ENCODE measurements around the gene THRB.

The THRB gene

GRCh38 chr3:24470277-24470676 lies 24.4 kb downstream of the THRB start:
- TF ChIP-seq CTCF (IDR thresholded peaks at IDR 0.05; ENCODE audit: low read depth, low read length) = no peak
- no peak for TF ChIP-seq MYC (IDR thresholded peaks at IDR 0.05; ENCODE audit: low read depth, low read length)
- TF ChIP-seq POLR2A (IDR thresholded peaks at IDR 0.05; ENCODE audit: extremely low read depth, insufficient read length) = no peak
- TF ChIP-seq MAX (IDR thresholded peaks at IDR 0.05; ENCODE audit: low read depth, low read length) = no peak
- DNase-seq (ENCODE audit: low read depth) = no peak
- H3K4me3 ChIP-seq (ENCODE audit: low read depth, low read length) = no peak overlapping the region

DNA sequence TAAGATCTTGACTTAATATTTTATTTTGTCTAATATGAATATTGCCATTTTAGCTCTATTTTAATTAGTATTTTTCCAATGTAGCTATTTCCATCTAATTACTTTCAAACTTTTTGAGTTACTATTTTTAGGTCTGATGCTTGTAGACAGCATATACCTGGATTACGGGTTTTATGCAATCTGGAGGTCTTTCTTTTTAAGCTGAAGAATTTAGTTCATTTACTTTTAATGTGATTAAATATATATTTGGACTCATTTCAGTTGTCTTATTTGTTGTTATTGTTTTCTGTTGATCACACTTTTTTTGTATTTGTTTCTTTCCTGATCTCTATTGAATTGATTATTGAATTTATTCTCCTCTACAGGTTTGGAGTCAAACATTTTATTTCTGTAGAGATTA lies 30.3 kb downstream of the THRB start:
- no peak for TF ChIP-seq POLR2A (IDR thresholded peaks at IDR 0.05; ENCODE audit: extremely low read depth, insufficient read length)
- TF ChIP-seq CTCF (IDR thresholded peaks at IDR 0.05; ENCODE audit: low read depth, low read length) = no peak
- H3K4me3 ChIP-seq (ENCODE audit: low read depth, low read length) = no peak overlapping the region
- DNase-seq (ENCODE audit: low read depth) = no peak

- no peak for DNase-seq (ENCODE audit: low read depth)
- TF ChIP-seq MAX (IDR thresholded peaks at IDR 0.05; ENCODE audit: low read depth, low read length) (no peak), CTCF (IDR thresholded peaks at IDR 0.05; ENCODE audit: low read depth, low read length) (no peak), POLR2A (IDR thresholded peaks at IDR 0.05; ENCODE audit: extremely low read depth, insufficient read length) (no peak), MYC (IDR thresholded peaks at IDR 0.05; ENCODE audit: low read depth, low read length) (no peak)
- no peak overlapping the region for H3K4me3 ChIP-seq (ENCODE audit: low read depth, low read length)
These were observed 31.9 kb downstream of the THRB start for GRCh38 chr3:24462737-24463136.

- TF ChIP-seq MAX (IDR thresholded peaks at IDR 0.05; ENCODE audit: low read depth, low read length) (no peak), MYC (IDR thresholded peaks at IDR 0.05; ENCODE audit: low read depth, low read length) (no peak), CTCF (IDR thresholded peaks at IDR 0.05; ENCODE audit: low read depth, low read length) (no peak), POLR2A (IDR thresholded peaks at IDR 0.05; ENCODE audit: extremely low read depth, insufficient read length) (no peak)
- no peak overlapping the region for H3K4me3 ChIP-seq (ENCODE audit: low read depth, low read length)
- DNase-seq (ENCODE audit: low read depth) = no peak
These were observed 33.7 kb downstream of the THRB start for GRCh38 chr3:24460974-24461373.

DNA sequence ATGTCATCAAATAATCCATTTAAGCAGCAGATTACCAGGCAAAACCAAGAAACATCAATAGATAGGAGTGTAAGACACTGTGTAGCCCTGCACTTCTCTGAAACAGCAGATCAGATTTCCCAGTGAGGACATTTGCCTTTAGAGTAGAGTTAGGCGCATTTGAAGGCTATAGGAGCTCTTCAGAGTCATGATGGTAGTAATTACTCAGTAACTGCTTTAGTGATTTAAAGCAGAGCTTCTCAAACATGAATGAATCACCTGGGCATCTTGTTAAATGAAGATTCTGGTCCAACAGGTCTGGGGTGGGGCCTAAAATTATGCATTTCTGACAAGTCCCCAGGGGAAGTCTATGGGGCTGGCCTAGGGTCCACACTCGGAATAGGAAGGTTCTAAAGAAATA lies 36.9 kb downstream of the THRB start:
- no peak for TF ChIP-seq MYC (IDR thresholded peaks at IDR 0.05; ENCODE audit: low read depth, low read length)
- no peak for TF ChIP-seq CTCF (IDR thresholded peaks at IDR 0.05; ENCODE audit: low read depth, low read length)
- no peak for TF ChIP-seq POLR2A (IDR thresholded peaks at IDR 0.05; ENCODE audit: extremely low read depth, insufficient read length)
- no peak for TF ChIP-seq MAX (IDR thresholded peaks at IDR 0.05; ENCODE audit: low read depth, low read length)
- no peak for DNase-seq (ENCODE audit: low read depth)
- no peak overlapping the region for H3K4me3 ChIP-seq (ENCODE audit: low read depth, low read length)

DNA sequence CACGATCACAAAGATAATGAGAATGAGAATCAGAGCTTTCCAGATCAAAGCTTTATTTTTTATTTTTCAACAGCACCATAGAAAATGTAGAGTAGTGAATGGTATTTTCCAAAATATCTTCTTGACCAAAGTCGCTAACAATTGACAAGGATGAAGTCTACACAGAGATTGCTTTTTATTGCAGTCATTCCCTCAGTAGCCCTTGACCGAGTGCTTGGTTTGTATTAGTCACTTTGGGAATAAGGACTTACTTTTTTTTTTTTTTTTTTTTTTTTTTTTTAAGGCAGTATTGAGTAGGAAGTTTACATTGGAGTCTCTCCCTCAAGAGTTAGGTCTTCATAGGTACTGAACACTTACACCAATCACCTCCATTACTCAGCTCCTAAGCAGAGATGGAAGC lies 39.8 kb downstream of the THRB start:
- H3K4me3 ChIP-seq (ENCODE audit: low read depth, low read length) = no peak overlapping the region
- TF ChIP-seq POLR2A (IDR thresholded peaks at IDR 0.05; ENCODE audit: extremely low read depth, insufficient read length) (no peak), MYC (IDR thresholded peaks at IDR 0.05; ENCODE audit: low read depth, low read length) (no peak), CTCF (IDR thresholded peaks at IDR 0.05; ENCODE audit: low read depth, low read length) (no peak), MAX (IDR thresholded peaks at IDR 0.05; ENCODE audit: low read depth, low read length) (no peak)

More for the DNA sequence above, 39.8 kb downstream of the THRB start:
- DNase-seq (ENCODE audit: low read depth) = no peak
